Peyer's patch (tissue), 4 donors: ENCODE measurements around the gene RWDD3. TPM values are rescaled to one million over a fixed set of nuclear protein-coding genes. Genes with fewer than 3 reads are reported as not detected.

Source experiments
- DNase-seq, 3 donors: peaks; one replicate each; pipeline ENCODE4 v3.0.0-alpha.2; 2017 to 2019
- H3K27ac ChIP-seq, 4 donors: fragments of 200-600 bp; sonication (generic); one replicate each; pipeline ENCODE4 v1.5.1; 2016 to 2019
- H3K27me3 ChIP-seq, 2 donors: fragments of 200-600 bp; sonication (generic); one replicate each; pipeline ENCODE4 v1.5.1; 2019
- H3K36me3 ChIP-seq, 3 donors: fragments of 200-600 bp; sonication (generic); one replicate each; pipeline ENCODE4 v1.5.1; 2016 to 2019
- H3K4me1 ChIP-seq, 4 donors: fragments of 200-600 bp; sonication (generic); one replicate each; pipeline ENCODE4 v1.5.1; 2016 to 2019
- H3K4me3 ChIP-seq, 4 donors: fragments of 200-600 bp; sonication (generic); 1 replicate in 3 of 4; 2 replicates in 1 of 4; pipeline ENCODE4 v1.5.1; 2016 to 2019; ENCODE audit warnings: mild to moderate bottlenecking in 1 of 4
- H3K9me3 ChIP-seq, 4 donors: fragments of 200-600 bp; sonication (generic); one replicate each; pipeline ENCODE4 v1.5.1; 2016 to 2019; ENCODE audit warnings: mild to moderate bottlenecking in 1 of 4
- CTCF ChIP-seq, 6 experiments: fragments of 450-650 bp in 4 of 6; fragments of 200-600 bp in 2 of 6; sonication (generic) in 1 of 6; IDR thresholded peaks; one replicate each; pipeline ENCODE4 v1.5.1; 2017 to 2019; ENCODE audit warnings: antibody characterized with exemption in 6 of 6, mild to moderate bottlenecking in 3 of 6, moderate library complexity in 1 of 6
- POLR2A ChIP-seq, 2 donors: fragments of 450-650 bp; IDR thresholded peaks; one replicate each; pipeline ENCODE4 v1.5.1; 2017; ENCODE audit warnings: antibody characterized with exemption in 2 of 2, mild to moderate bottlenecking in 2 of 2, moderate library complexity in 2 of 2
- total RNA-seq, 4 donors: library from RNA; depleted of rRNA; stranded (reverse); fragments of >200 nt; gene quantifications; one replicate each; pipeline ENCODE4 v1.1.0, GENCODE V29; 2016

RWDD3 gene
- total RNA-seq, 4 donors from 2014 or later, result 6.7 to 25.6 (median 12.0) TPM

- no peak for DNase-seq
- Histone ChIP-seq H3K9me3 (no peaks in the 10 kb centered on the region), H3K27me3 (no peaks in the 10 kb centered on the region), H3K4me1 (peaks cover 0 to 5% (median 0%) of the 10 kb centered on the region in 4 donors), H3K36me3 (no peaks in the 10 kb centered on the region), H3K4me3 (no peak overlapping the region), H3K27ac (no peak overlapping the region)
- TF ChIP-seq POLR2A (IDR thresholded peaks at IDR 0.05) (no peak), CTCF (IDR thresholded peaks at IDR 0.05) (no peak)
Observed at GRCh38 chr1:95229706-95230105, 4.3 kb upstream of the RWDD3 start.

- Histone ChIP-seq H3K4me1 (peaks cover 0 to 5% (median 0%) of the 10 kb centered on the region in 4 donors), H3K36me3 (no peaks in the 10 kb centered on the region)
Observed at GRCh38 chr1:95230256-95230655, 3.8 kb upstream of the RWDD3 start.

GRCh38 chr1:95230768-95231191, 3.2 kb upstream of the RWDD3 start:
- TF ChIP-seq CTCF (IDR thresholded peaks at IDR 0.05) (no peak), POLR2A (IDR thresholded peaks at IDR 0.05) (no peak)
- H3K4me1 ChIP-seq, result peaks cover 0 to 5% (median 0%) of the 10 kb centered on the region in 4 donors
- no peaks in the 10 kb centered on the region for H3K36me3 ChIP-seq
- H3K4me3 ChIP-seq, result no peak overlapping the region
- no peaks in the 10 kb centered on the region for H3K27me3 ChIP-seq
- DNase-seq, result no peak
- H3K27ac ChIP-seq, result no peak overlapping the region
- H3K9me3 ChIP-seq, result no peaks in the 10 kb centered on the region

More at GRCh38 chr1:95230256-95230655, 3.8 kb upstream of the RWDD3 start:
- Histone ChIP-seq H3K27ac (no peak overlapping the region), H3K27me3 (no peaks in the 10 kb centered on the region), H3K4me3 (no peak overlapping the region), H3K9me3 (no peaks in the 10 kb centered on the region)
- no peak for TF ChIP-seq POLR2A (IDR thresholded peaks at IDR 0.05)
- TF ChIP-seq CTCF (IDR thresholded peaks at IDR 0.05), result no peak
- DNase-seq, result no peak

GRCh38 chr1:95232646-95233318, 1.2 kb upstream of the RWDD3 start:
- no peak for DNase-seq

GRCh38 chr1:95233319-95233736, 682 bp upstream of the RWDD3 start:
- DNase-seq, result peak in 2 of 3 donors; percentile 82
- no peak for TF ChIP-seq CTCF (IDR thresholded peaks at IDR 0.05)
- no peak for TF ChIP-seq POLR2A (IDR thresholded peaks at IDR 0.05)
- Histone ChIP-seq H3K27me3 (no peaks in the 10 kb centered on the region), H3K27ac (peak overlapping the region; percentile 76 to 82 (median 80)), H3K4me3 (peak overlapping the region; percentile 68 to 88 (median 76)), H3K9me3 (no peaks in the 10 kb centered on the region), H3K36me3 (no peaks in the 10 kb centered on the region), H3K4me1 (peaks cover 0 to 5% (median 0%) of the 10 kb centered on the region in 4 donors)

More at GRCh38 chr1:95232646-95233318, 1.2 kb upstream of the RWDD3 start:
- Histone ChIP-seq H3K4me3 (peak overlapping the region in 3 of 4 donors; percentile 72 to 88 (median 79)), H3K4me1 (peaks cover 0 to 5% (median 0%) of the 10 kb centered on the region in 4 donors), H3K27ac (peak overlapping the region in 3 of 4 donors; percentile 76 to 82 (median 80)), H3K9me3 (no peaks in the 10 kb centered on the region), H3K36me3 (no peaks in the 10 kb centered on the region), H3K27me3 (no peaks in the 10 kb centered on the region)
- TF ChIP-seq CTCF (IDR thresholded peaks at IDR 0.05) (no peak), POLR2A (IDR thresholded peaks at IDR 0.05) (no peak)
